GM19240 (cell line): ENCODE results near the gene JADE1.

Experiments used
- DNase-seq: peaks from one replicate; pipeline ENCODE4 v3.0.0; 2011; ENCODE audit warnings: low spot score; ENCODE audit not compliant: insufficient read length

Gene JADE1

GRCh38 chr4:128871948-128872347, 62.4 kb downstream of the JADE1 start:
- no peak for DNase-seq

GRCh38 chr4:128876200-128876599, 66.7 kb downstream of the JADE1 start:
- DNase-seq = no peak

GRCh38 chr4:128877934-128878333, 68.4 kb downstream of the JADE1 start:
- DNase-seq = no peak

GRCh38 chr4:128879283-128879682, 69.8 kb downstream of the JADE1 start:
- no peak for DNase-seq

GRCh38 chr4:128879971-128880370, 70.5 kb downstream of the JADE1 start:
- DNase-seq = no peak

GRCh38 chr4:128880662-128881061, 71.2 kb downstream of the JADE1 start:
- no peak for DNase-seq

- DNase-seq = no peak
Measured at GRCh38 chr4:128904821-128905220, 95.3 kb downstream of the JADE1 start.

GRCh38 chr4:128906581-128906980, 97.1 kb downstream of the JADE1 start:
- no peak for DNase-seq

GRCh38 chr4:128907981-128908380, 98.5 kb downstream of the JADE1 start:
- DNase-seq = no peak

- DNase-seq = no peak
Measured at GRCh38 chr4:128908735-128909134, 99.2 kb downstream of the JADE1 start.

- DNase-seq = no peak
Measured at GRCh38 chr4:128913228-128913627, 103.7 kb downstream of the JADE1 start.

GRCh38 chr4:128915544-128915943, 106.0 kb downstream of the JADE1 start:
- DNase-seq = no peak

- no peak for DNase-seq
Measured at GRCh38 chr4:128916832-128917231, 107.3 kb downstream of the JADE1 start.

GRCh38 chr4:128917781-128918180, 108.3 kb downstream of the JADE1 start:
- DNase-seq = no peak

- DNase-seq = no peak
Measured at GRCh38 chr4:128921954-128922353, 112.5 kb downstream of the JADE1 start.
